Activated CD8-positive, alpha-beta T cell treated with anti-CD3 and anti-CD28 coated beads, Interleukin-2, amount 10 ng/mL, durations not matched to agents 7 days and 5 days (primary cell): ENCODE data around the gene MYO7B. TPM values are rescaled to one million over a fixed set of nuclear protein-coding genes. Genes with fewer than 3 reads are reported as not detected.

Source experiments
- total RNA-seq, 2 experiments: library from RNA; stranded (reverse); gene quantifications; one replicate each; pipeline ENCODE4 v1.2.3, GENCODE V29; 2021

The MYO7B gene
- total RNA-seq, 2 experiments from 2014 or later = 0.82 to 1.2 TPM

Other genes with a start within 250 kb of the MYO7B start
- 10 to 100 TPM; 59.4 to 61.7 TPM for gene ERCC3, start 241.5 kb upstream of the MYO7B start, total RNA-seq
- gene MAP3K2, start 147.7 kb upstream of the MYO7B start, total RNA-seq = 10 to 100 TPM; 55.7 to 58.5 TPM
- gene PROC, start 117.3 kb upstream of the MYO7B start, total RNA-seq = not detected
- 10 to 100 TPM; 48.4 to 53.3 TPM for gene IWS1, start 9.2 kb upstream of the MYO7B start, total RNA-seq
- gene GPR17, start 110.5 kb downstream of the MYO7B start, total RNA-seq = not detected
- gene LIMS2, start 139.8 kb downstream of the MYO7B start, total RNA-seq = 10 to 100 TPM; 35.3 to 38.3 TPM
- 1 to 10 TPM; 4.8 to 5.5 TPM for gene SFT2D3, start 165.8 kb downstream of the MYO7B start, total RNA-seq